SH-SY5Y (cell line): ENCODE data around the gene PAPPA2.

Experiments
- GATA2 ChIP-seq: IDR thresholded peaks from 2 replicates; pipeline ENCODE4 v1.6.1; 2011; ENCODE audit warnings: mild to moderate bottlenecking, low read depth, low read length
- GATA3 ChIP-seq: IDR thresholded peaks from 2 replicates; pipeline ENCODE4 v1.6.1; 2011; ENCODE audit warnings: low read depth, mild to moderate bottlenecking, low read length, moderate library complexity

DNA sequence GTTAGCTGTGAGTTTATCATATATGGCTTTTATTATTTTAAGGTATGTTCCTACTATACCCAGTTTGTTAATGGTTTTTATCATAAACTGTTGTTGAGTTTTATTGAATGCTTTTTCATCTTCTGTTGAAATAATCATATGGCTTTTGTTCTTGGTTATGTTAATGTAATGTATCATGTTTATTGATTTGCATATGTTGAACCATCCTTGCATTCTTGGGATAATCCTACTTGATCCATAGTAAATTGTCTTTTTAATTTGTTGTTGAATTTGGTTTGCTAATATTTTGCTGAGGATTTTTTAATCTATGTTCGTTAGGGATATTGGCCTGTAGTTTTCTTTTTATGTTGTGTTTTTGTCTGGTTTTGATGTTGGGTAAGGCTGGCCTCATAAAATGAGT is 185.6 kb downstream of the PAPPA2 start:
- TF ChIP-seq GATA2 (no peak), GATA3 (no peak)
